ENCODE data around the gene ZNF628. TPM values are rescaled to one million over a fixed set of nuclear protein-coding genes. Genes with fewer than 3 reads are reported as not detected.

The ZNF628 gene
- total RNA-seq, 2 experiments from 2014 or later = 6.0 to 6.1 TPM

GRCh38 chr19:55502197-55502952 is 26.0 kb downstream of the ZNF628 start:
- Mint-ChIP-seq H3K36me3 (ENCODE audit: low read depth) (no peaks in the 10 kb centered on the region), H3K9me3 (no peaks in the 10 kb centered on the region), H3K27me3 (ENCODE audit: low read depth) (no peaks in the 10 kb centered on the region), H3K27ac (no peak overlapping the region), H3K4me1 (ENCODE audit: low read depth) (peaks cover 14% of the 10 kb centered on the region), H3K4me3 (no peak overlapping the region)
- DNase-seq = no peak
- CTCF ChIA-PET = interaction anchor here (0.7 to 3.5 kb wide), 2 partner anchors 35 to 97 kb away, joined by 3 to 64 read pairs; partner anchors contain the start of gene FIZ1
- intact Hi-C loops (cut with micrococcal nuclease) = loop anchor here (5.0 kb wide), 1 partner anchor 210 kb away; no protein-coding TSS in a partner anchor

DNA sequence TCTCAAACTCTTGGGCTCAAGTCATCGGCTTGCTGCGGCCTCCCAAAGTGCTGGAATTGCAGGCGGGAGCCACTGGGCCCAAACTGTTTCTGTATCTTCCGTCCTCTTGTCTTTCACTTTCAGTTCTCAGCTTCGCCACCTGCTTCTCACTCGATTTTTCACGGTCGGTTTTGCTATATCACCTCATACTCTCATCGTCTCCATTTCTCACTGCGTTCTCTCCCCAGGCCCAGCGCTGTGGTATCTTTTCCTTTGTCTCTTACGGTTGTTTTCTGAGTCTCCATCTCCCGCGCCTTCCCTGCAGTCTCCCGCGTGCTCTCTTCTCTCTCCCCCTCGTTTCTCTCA is 26.7 kb downstream of the ZNF628 start:
- DNase-seq = no peak
- Mint-ChIP-seq H3K36me3 (ENCODE audit: low read depth) (no peaks in the 10 kb centered on the region), H3K4me3 (peak overlapping the region; percentile 62), H3K27me3 (ENCODE audit: low read depth) (no peaks in the 10 kb centered on the region), H3K4me1 (ENCODE audit: low read depth) (peaks cover 14% of the 10 kb centered on the region), H3K9me3 (no peaks in the 10 kb centered on the region), H3K27ac (peak overlapping the region; percentile 40)
- intact Hi-C loops (cut with micrococcal nuclease) = loop anchor here (5.0 kb wide), 1 partner anchor 211 kb away; no protein-coding TSS in a partner anchor
- CTCF ChIA-PET = interaction anchor here (0.7 to 3.5 kb wide), 16 partner anchors 9 to 362 kb away, joined by 3 to 64 read pairs (median 6); partner anchors contain the start of genes SSC5D and ZNF628

GRCh38 chr19:55503502-55504251 is 27.3 kb downstream of the ZNF628 start:
- Mint-ChIP-seq H3K4me3 (peak overlapping the region; percentile 62), H3K4me1 (ENCODE audit: low read depth) (peaks cover 14% of the 10 kb centered on the region), H3K9me3 (no peaks in the 10 kb centered on the region), H3K36me3 (ENCODE audit: low read depth) (no peaks in the 10 kb centered on the region), H3K27me3 (ENCODE audit: low read depth) (no peaks in the 10 kb centered on the region), H3K27ac (peak overlapping the region; percentile 40)
- peak; percentile 90 for DNase-seq
- CTCF ChIA-PET = interaction anchor here (0.6 to 3.5 kb wide), 40 partner anchors 8 to 1235 kb away, joined by 3 to 64 read pairs (median 4); partner anchors contain the start of genes FIZ1, NAT14, SSC5D and ZNF628
- intact Hi-C loops (cut with micrococcal nuclease) = loop anchor here (1.0 to 5.0 kb wide), 3 partner anchors 35 to 362 kb away; no protein-coding TSS in a partner anchor

DNA sequence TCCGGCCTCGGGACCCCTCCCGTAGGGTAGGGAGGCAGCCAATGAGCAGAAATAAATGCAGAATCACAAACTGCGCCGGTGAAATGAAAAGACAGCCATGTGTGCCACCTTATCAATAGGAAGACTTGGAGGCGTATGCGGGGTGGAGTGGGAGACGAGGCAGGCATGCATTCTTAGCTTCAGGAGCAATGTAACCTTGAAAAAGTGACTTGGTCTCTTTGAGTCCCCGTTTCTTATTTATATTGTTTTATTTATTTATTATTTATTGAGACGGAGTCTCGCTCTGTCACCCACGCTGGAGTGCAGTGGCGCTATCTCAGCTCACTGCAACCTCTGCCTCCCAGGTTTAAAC is 27.8 kb downstream of the ZNF628 start:
- no peaks in the 10 kb centered on the region for H3K36me3 Mint-ChIP-seq (ENCODE audit: low read depth)
- peak overlapping the region; percentile 62 for H3K4me3 Mint-ChIP-seq
- no peak overlapping the region for H3K27ac Mint-ChIP-seq
- CTCF ChIA-PET = interaction anchor here (0.6 to 3.5 kb wide), 39 partner anchors 9 to 1235 kb away, joined by 3 to 64 read pairs (median 4); partner anchors contain the start of genes FIZ1, NAT14, SSC5D and ZNF628
- DNase-seq = no peak
- intact Hi-C loops (cut with micrococcal nuclease) = loop anchor here (1.0 to 5.0 kb wide), 3 partner anchors 36 to 363 kb away; no protein-coding TSS in a partner anchor
- H3K4me1 Mint-ChIP-seq (ENCODE audit: low read depth) = peaks cover 14% of the 10 kb centered on the region
- peaks cover 3% of the 10 kb centered on the region for H3K27me3 Mint-ChIP-seq (ENCODE audit: low read depth)
- H3K9me3 Mint-ChIP-seq = no peaks in the 10 kb centered on the region

- CTCF ChIA-PET = interaction anchor here (0.6 to 3.5 kb wide), 9 partner anchors 12 to 364 kb away, joined by 3 to 64 read pairs (median 7); partner anchors contain the start of genes ZNF628 and ZNF784
- intact Hi-C loops (cut with micrococcal nuclease) = loop anchor here (1.0 to 5.0 kb wide), 3 partner anchors 37 to 364 kb away; no protein-coding TSS in a partner anchor
- Mint-ChIP-seq H3K4me1 (ENCODE audit: low read depth) (peaks cover 14% of the 10 kb centered on the region), H3K27ac (no peak overlapping the region), H3K9me3 (no peaks in the 10 kb centered on the region), H3K27me3 (ENCODE audit: low read depth) (peaks cover 3% of the 10 kb centered on the region), H3K36me3 (ENCODE audit: low read depth) (no peaks in the 10 kb centered on the region), H3K4me3 (no peak overlapping the region)
- no peak for DNase-seq
Observed at GRCh38 chr19:55504981-55505380, 28.6 kb downstream of the ZNF628 start.

- DNase-seq = no peak
- no peak overlapping the region for H3K27ac Mint-ChIP-seq
- no peaks in the 10 kb centered on the region for H3K36me3 Mint-ChIP-seq (ENCODE audit: low read depth)
- no peaks in the 10 kb centered on the region for H3K9me3 Mint-ChIP-seq
- no peak overlapping the region for H3K4me3 Mint-ChIP-seq
- peaks cover 8% of the 10 kb centered on the region for H3K4me1 Mint-ChIP-seq (ENCODE audit: low read depth)
- CTCF ChIA-PET = interaction anchor here (1.1 to 1.2 kb wide), 3 partner anchors 8 to 46 kb away, joined by 3 to 4 read pairs (median 4); partner anchors contain the start of gene ISOC2
- intact Hi-C loops (cut with micrococcal nuclease) = no loop called here
- H3K27me3 Mint-ChIP-seq (ENCODE audit: low read depth) = peaks cover 9% of the 10 kb centered on the region
Observed at GRCh38 chr19:55508120-55508519, 31.7 kb downstream of the ZNF628 start.

- Mint-ChIP-seq H3K36me3 (ENCODE audit: low read depth) (no peaks in the 10 kb centered on the region), H3K27ac (no peak overlapping the region), H3K9me3 (no peaks in the 10 kb centered on the region), H3K4me1 (ENCODE audit: low read depth) (peaks cover 3% of the 10 kb centered on the region), H3K27me3 (ENCODE audit: low read depth) (peaks cover 1% of the 10 kb centered on the region), H3K4me3 (peak overlapping the region; percentile 59)
- CTCF ChIA-PET = interaction anchor here (1.0 to 1.9 kb wide), 7 partner anchors 9 to 262 kb away, joined by 3 to 26 read pairs (median 5); partner anchors contain the start of gene ZNF865
- DNase-seq = peak; percentile 93
- intact Hi-C loops (cut with micrococcal nuclease) = loop anchor here (1.0 to 10.0 kb wide), 4 partner anchors 63 to 288 kb away; partner anchors contain the start of gene ZNF579
Observed at GRCh38 chr19:55516878-55517620, 40.6 kb downstream of the ZNF628 start.

GRCh38 chr19:55519451-55520311 is 43.3 kb downstream of the ZNF628 start:
- intact Hi-C loops (cut with micrococcal nuclease) = loop anchor here (10.0 kb wide), 1 partner anchor 285 kb away; no protein-coding TSS in a partner anchor
- no peak for DNase-seq
- no peak overlapping the region for H3K4me3 Mint-ChIP-seq
- H3K36me3 Mint-ChIP-seq (ENCODE audit: low read depth) = no peaks in the 10 kb centered on the region
- CTCF ChIA-PET = no interaction called here
- H3K27me3 Mint-ChIP-seq (ENCODE audit: low read depth) = peaks cover 4% of the 10 kb centered on the region
- H3K9me3 Mint-ChIP-seq = no peaks in the 10 kb centered on the region
- H3K27ac Mint-ChIP-seq = no peak overlapping the region
- H3K4me1 Mint-ChIP-seq (ENCODE audit: low read depth) = peaks cover 3% of the 10 kb centered on the region

- no peak for DNase-seq
- H3K27ac Mint-ChIP-seq = no peak overlapping the region
- CTCF ChIA-PET = no interaction called here
- no peak overlapping the region for H3K4me3 Mint-ChIP-seq
- H3K36me3 Mint-ChIP-seq (ENCODE audit: low read depth) = no peaks in the 10 kb centered on the region
- H3K27me3 Mint-ChIP-seq (ENCODE audit: low read depth) = peaks cover 5% of the 10 kb centered on the region
- intact Hi-C loops (cut with micrococcal nuclease) = no loop called here
- no peaks in the 10 kb centered on the region for H3K9me3 Mint-ChIP-seq
- peaks cover 3% of the 10 kb centered on the region for H3K4me1 Mint-ChIP-seq (ENCODE audit: low read depth)
Observed at GRCh38 chr19:55520691-55521292, 44.4 kb downstream of the ZNF628 start.

DNA sequence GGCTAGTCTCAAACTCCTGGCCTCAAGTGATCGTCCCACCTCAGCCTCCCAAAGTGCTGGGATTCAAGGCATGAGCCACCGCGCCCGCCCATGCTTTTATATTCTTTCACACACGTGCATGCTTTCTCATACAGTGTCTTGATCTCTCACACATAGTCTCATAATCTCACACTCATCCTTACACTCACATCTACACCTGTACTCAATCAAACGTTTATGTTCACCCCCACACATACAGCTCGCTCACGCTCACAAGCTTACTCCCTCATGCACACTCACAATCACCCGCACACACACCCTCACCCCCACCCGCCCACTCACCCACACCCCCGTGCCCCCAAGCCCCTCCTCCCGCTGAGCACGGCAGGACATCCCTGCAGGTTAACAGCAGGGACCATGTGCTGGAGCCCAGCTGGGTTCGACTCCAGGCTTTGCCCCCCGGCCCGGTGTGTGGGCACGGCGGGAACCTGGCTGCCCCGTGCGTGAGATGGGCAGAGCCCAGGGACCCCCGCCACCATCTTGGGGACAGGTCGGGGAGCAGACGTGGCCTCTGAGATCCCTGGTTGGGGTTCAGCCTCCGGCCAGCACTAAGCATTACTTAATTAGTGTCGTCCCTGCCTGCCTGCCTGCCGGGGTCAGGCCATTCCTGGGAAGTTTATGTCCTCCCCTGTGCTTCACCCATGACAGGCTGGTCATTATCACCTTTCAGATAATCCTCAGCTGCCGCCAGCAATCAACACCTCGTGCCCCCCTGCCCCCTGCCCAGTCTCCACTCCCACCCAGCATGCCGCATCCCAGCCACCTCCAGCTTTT is 49.1 kb downstream of the ZNF628 start:
- Mint-ChIP-seq H3K27ac (no peak overlapping the region), H3K9me3 (no peaks in the 10 kb centered on the region), H3K36me3 (ENCODE audit: low read depth) (no peaks in the 10 kb centered on the region), H3K4me3 (no peak overlapping the region), H3K4me1 (ENCODE audit: low read depth) (no peaks in the 10 kb centered on the region), H3K27me3 (ENCODE audit: low read depth) (peaks cover 5% of the 10 kb centered on the region)
- intact Hi-C loops (cut with micrococcal nuclease) = no loop called here
- CTCF ChIA-PET = no interaction called here
- DNase-seq = no peak

Data from activated naive CD4-positive, alpha-beta T cell treated with anti-CD3 and anti-CD28 coated beads for 36 hours (primary cell).